Measurements from ENCODE around the gene TMEM192.

DNA sequence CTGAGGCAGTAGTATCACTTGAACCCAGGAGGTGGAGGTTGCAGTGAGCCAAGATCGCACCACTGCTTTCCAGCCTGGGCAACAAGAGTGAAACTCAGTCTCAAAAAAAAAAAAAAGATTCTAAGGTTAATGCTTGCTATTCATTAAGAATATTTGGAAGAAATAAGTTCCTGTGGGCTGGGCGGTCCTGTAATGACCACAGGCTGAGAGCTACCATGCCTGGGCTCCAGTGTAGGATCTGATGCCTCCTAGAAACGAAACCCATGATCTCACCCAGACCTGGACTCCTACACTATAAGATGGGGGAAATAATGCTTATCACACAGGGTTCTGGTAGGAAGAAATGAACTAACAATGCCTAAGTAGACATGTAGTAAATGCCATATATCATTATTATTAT is 17.8 kb downstream of the TMEM192 start:
- no peak for TF ChIP-seq MAFK (IDR thresholded peaks at IDR 0.05; ENCODE audit: low read depth, low read length)
- TF ChIP-seq, protein P1, sequence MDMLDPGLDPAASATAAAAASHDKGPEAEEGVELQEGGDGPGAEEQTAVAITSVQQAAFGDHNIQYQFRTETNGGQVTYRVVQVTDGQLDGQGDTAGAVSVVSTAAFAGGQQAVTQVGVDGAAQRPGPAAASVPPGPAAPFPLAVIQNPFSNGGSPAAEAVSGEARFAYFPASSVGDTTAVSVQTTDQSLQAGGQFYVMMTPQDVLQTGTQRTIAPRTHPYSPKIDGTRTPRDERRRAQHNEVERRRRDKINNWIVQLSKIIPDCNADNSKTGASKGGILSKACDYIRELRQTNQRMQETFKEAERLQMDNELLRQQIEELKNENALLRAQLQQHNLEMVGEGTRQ (IDR thresholded peaks at IDR 0.05; ENCODE audit: low read depth, low read length), result no peak
- TF ChIP-seq POLR2A (IDR thresholded peaks at IDR 0.05; ENCODE audit: low read depth, low read length), result no peak
- TF ChIP-seq SMC3 (IDR thresholded peaks at IDR 0.05; ENCODE audit: low read depth, low read length), result no peak
- TF ChIP-seq, protein P2, sequence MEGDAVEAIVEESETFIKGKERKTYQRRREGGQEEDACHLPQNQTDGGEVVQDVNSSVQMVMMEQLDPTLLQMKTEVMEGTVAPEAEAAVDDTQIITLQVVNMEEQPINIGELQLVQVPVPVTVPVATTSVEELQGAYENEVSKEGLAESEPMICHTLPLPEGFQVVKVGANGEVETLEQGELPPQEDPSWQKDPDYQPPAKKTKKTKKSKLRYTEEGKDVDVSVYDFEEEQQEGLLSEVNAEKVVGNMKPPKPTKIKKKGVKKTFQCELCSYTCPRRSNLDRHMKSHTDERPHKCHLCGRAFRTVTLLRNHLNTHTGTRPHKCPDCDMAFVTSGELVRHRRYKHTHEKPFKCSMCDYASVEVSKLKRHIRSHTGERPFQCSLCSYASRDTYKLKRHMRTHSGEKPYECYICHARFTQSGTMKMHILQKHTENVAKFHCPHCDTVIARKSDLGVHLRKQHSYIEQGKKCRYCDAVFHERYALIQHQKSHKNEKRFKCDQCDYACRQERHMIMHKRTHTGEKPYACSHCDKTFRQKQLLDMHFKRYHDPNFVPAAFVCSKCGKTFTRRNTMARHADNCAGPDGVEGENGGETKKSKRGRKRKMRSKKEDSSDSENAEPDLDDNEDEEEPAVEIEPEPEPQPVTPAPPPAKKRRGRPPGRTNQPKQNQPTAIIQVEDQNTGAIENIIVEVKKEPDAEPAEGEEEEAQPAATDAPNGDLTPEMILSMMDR (conservative IDR thresholded peaks at IDR 0.05; ENCODE audit: low read depth, low read length), result no peak

Measured in IMR-90 (cell line).